Tibial artery (tissue), 4 donors: ENCODE results near the gene CSRNP2.

Experiments
- DNase-seq, 2 donors: peaks; one replicate each; pipeline ENCODE4 v3.0.0-alpha.2; 2019
- H3K27ac ChIP-seq, 2 donors: fragments of 200-600 bp; sonication (generic) in 1 of 2; 1 replicate in 1 of 2; 2 replicates in 1 of 2; pipeline ENCODE4 v1.5.1; 2018 to 2019; ENCODE audit warnings: mild to moderate bottlenecking in 1 of 2
- H3K27me3 ChIP-seq, 2 donors: fragments of 200-600 bp; sonication (generic) in 1 of 2; one replicate each; pipeline versions ENCODE4 v1.5.1 to v1.6.0; 2016 to 2019
- H3K36me3 ChIP-seq, 3 donors: fragments of 200-600 bp; sonication (generic) in 2 of 3; one replicate each; pipeline ENCODE4 v1.5.1; 2016 to 2019; ENCODE audit warnings: mild to moderate bottlenecking in 2 of 3
- H3K4me1 ChIP-seq, 4 donors: fragments of 200-600 bp; sonication (generic) in 2 of 4; 1 replicate in 3 of 4; 2 replicates in 1 of 4; pipeline ENCODE4 v1.5.1; 2016 to 2019
- H3K4me3 ChIP-seq, 2 donors: fragments of 200-600 bp; sonication (generic) in 1 of 2; 1 replicate in 1 of 2; 2 replicates in 1 of 2; pipeline ENCODE4 v1.5.1; 2018 to 2019; ENCODE audit warnings: mild to moderate bottlenecking in 2 of 2
- H3K9me3 ChIP-seq, 3 donors: fragments of 200-600 bp; sonication (generic) in 1 of 3; one replicate each; pipeline ENCODE4 v1.5.1; 2016 to 2019
- CTCF ChIP-seq, 2 experiments: fragments of 200-600 bp in 1 of 2; fragments of 450-650 bp in 1 of 2; IDR thresholded peaks; one replicate each; pipeline ENCODE4 v1.5.1; 2017 to 2019; ENCODE audit warnings: antibody characterized with exemption in 2 of 2, mild to moderate bottlenecking in 1 of 2, moderate library complexity in 1 of 2
- intact Hi-C: fragments of 100-400 bp; cut with DNase I; formaldehyde crosslinking; loops from one replicate; pipeline ENCODE4 v1.15.0; 2023; ENCODE audit warnings: low total_unique reads

Gene CSRNP2

GRCh38 chr12:51036279-51036678, 47.1 kb downstream of the CSRNP2 start:
- DNase-seq = no peak
- Histone ChIP-seq H3K27me3 (no peaks in the 10 kb centered on the region), H3K4me1 (no peaks in the 10 kb centered on the region), H3K4me3 (no peak overlapping the region), H3K36me3 (no peaks in the 10 kb centered on the region), H3K9me3 (no peaks in the 10 kb centered on the region), H3K27ac (no peak overlapping the region)
- TF ChIP-seq CTCF (IDR thresholded peaks at IDR 0.05) = no peak
- intact Hi-C loops = no loop called here

- intact Hi-C loops = no loop called here
Observed at GRCh38 chr12:51033457-51034089, 49.8 kb downstream of the CSRNP2 start.

GRCh38 chr12:51033048-51033447, 50.3 kb downstream of the CSRNP2 start:
- Histone ChIP-seq H3K9me3 (no peaks in the 10 kb centered on the region), H3K36me3 (no peaks in the 10 kb centered on the region), H3K4me3 (no peak overlapping the region), H3K4me1 (no peaks in the 10 kb centered on the region), H3K27ac (no peak overlapping the region), H3K27me3 (no peaks in the 10 kb centered on the region)
- intact Hi-C loops = no loop called here
- DNase-seq = no peak
- no peak for TF ChIP-seq CTCF (IDR thresholded peaks at IDR 0.05)

More at GRCh38 chr12:51033457-51034089, 49.8 kb downstream of the CSRNP2 start:
- no peak for TF ChIP-seq CTCF (IDR thresholded peaks at IDR 0.05)
- Histone ChIP-seq H3K27ac (no peak overlapping the region), H3K36me3 (no peaks in the 10 kb centered on the region), H3K4me3 (no peak overlapping the region), H3K27me3 (no peaks in the 10 kb centered on the region), H3K9me3 (no peaks in the 10 kb centered on the region), H3K4me1 (no peaks in the 10 kb centered on the region)
- DNase-seq = no peak

GRCh38 chr12:51028813-51029150, 54.6 kb downstream of the CSRNP2 start:
- no peaks in the 10 kb centered on the region for H3K36me3 ChIP-seq
- no peak overlapping the region for H3K27ac ChIP-seq
- H3K27me3 ChIP-seq = no peaks in the 10 kb centered on the region
- peaks cover 0 to 15% (median 6%) of the 10 kb centered on the region in 4 donors for H3K4me1 ChIP-seq
- intact Hi-C loops = no loop called here
- no peak overlapping the region for H3K4me3 ChIP-seq
- no peak for DNase-seq
- TF ChIP-seq CTCF (IDR thresholded peaks at IDR 0.05) = no peak
- H3K9me3 ChIP-seq = no peaks in the 10 kb centered on the region

- Histone ChIP-seq H3K9me3 (no peaks in the 10 kb centered on the region), H3K36me3 (no peaks in the 10 kb centered on the region), H3K4me1 (peaks cover 0 to 20% (median 10%) of the 10 kb centered on the region in 4 donors), H3K27me3 (no peaks in the 10 kb centered on the region), H3K4me3 (no peak overlapping the region), H3K27ac (no peak overlapping the region)
- TF ChIP-seq CTCF (IDR thresholded peaks at IDR 0.05) = peak in 1 of 2 experiments; percentile 16
- intact Hi-C loops = no loop called here
- DNase-seq = peak in 1 of 2 donors; percentile 29
Observed at GRCh38 chr12:51028126-51028812, 55.1 kb downstream of the CSRNP2 start.
